Putamen (tissue), 1 donor: ENCODE measurements around the gene CLDN14.
"Not testable (repeated sequence)": the region's sequence is repeated elsewhere in the genome, so short reads cannot be mapped to it uniquely, and the experiment has no call there.

ENCODE experiments used
- DNase-seq: peaks from one replicate; pipeline ENCODE4 v3.0.0-alpha.2; 2016; ENCODE audit warnings: low spot score

CLDN14 gene

DNA sequence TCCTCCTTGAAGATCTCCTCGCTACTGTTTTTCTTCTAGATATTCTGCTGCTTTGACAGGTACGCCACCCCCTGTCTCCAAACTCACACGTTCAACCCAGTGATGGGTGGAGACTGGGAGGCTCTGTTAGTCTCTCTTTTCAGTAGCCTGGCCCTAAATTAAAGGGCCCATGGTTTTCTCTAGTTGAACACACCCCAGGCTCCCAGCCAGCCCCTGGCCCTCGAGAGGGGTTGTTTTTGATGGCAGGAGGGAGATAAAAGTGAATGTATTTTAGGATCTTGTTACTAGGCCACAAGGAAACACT lies 21.6 kb upstream of the CLDN14 start:
- DNase-seq, result no peak

DNA sequence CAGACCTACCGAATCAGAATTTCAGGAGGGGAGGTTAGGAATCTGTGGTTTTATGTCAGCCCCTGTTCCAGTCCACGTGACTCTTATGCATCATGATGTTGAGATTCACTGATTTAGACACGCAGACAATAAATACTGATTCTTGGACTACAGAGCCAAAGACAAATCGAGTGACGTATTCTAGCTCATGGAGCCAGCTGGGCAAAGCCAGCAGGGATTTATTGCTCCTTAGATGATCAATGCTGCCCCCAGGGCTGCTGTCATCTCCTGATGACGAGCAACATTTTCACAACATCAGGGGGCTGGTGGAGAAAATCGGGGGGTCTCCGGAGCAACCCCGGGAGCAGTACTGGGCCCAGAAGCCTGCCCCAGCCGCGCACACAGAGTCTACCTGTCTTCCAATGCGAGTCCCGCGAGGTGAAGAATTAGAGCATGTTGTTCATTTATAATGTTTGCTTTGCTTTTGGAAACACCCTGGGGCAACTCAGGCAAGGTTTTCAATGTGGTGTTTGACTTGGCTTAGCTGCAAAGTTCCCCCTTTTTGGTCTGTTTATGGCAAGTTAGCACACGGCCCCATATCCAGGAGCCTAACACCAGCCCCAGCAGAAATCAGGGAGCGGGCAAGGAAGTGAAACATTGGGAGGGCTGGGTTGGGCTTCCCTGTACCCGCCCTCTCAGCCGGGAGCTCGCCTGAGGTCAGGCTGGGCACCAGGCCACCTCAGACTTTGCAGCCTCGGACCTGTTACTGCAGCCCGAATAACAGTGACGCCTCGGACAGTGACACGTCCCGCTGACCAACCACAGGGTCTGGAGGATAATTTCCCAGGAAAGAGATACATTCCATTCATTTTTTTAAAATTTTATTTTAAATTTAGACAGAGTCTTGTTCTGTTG lies 19.9 kb upstream of the CLDN14 start:
- DNase-seq, result no peak

DNA sequence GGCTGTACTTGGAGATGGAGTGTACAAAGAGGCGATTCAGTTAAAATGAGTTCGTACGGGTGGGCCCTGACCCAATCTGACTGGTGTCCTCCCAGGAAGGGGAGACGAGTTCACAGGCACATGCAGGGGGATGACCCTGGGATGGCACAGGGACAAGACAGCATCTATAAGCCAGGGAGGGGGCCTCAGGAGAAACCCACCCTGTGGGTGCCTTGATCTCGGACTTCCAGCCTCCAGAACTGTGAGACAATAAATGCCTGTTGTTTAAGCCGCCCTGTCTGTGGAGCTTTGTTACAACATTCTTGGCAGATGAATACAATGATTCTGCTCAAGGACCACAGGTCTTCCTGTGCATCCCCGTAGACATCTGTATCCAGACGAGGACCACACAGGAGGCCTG lies 14.6 kb upstream of the CLDN14 start:
- DNase-seq, result no peak

DNA sequence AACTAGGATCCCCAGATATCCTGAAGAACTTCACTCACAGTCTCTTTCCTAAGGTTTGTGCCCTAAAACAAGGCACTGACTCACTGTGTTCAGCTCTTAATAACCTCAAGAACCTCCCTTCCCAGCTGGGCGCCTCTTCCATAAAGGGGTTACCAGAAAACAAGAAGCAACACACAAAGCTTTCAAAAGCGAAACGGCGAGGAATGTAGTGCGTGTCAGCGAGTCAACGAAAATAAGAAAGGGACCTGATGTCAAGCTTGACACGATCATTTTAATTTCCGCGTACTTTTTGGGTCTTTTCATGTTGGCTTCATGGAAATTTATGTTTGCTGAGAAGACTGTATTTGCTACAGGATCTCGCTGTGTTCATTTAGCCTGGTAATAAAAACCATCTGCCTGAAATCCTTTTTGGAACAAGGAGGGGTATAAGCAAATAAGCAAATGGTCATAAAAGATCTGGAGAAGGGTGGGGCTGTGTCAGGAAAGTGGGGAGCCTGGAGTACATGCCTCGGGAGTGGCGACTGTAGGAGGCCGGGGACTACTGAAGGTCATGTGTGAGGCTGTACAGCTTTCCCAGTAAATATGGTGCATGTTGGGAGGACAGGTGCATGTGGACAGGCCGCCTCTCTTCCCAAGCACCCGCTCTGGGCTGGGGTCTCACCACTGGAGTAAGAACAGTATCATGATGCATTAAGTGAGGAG lies 11.4 kb upstream of the CLDN14 start:
- DNase-seq, result no peak

DNA sequence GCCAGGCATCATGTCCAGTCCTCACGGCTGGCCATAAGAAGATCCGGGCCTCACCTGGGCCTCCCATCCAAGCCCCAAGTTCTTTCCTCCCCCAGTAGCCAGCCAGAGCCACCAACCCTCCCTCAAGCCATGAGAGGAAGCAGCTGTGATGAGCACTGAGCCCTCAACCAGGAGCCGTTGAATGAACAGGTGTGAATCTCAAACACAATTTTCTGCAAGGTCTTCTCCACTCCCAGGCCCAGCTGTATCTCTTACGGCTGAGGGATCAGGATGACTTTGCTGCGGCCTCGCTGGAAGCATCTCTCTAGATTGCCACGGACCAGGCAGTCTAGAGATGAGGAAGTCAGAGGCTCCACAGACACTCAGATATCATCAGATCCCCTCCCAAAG lies 9.8 kb upstream of the CLDN14 start:
- DNase-seq, result no peak

DNA sequence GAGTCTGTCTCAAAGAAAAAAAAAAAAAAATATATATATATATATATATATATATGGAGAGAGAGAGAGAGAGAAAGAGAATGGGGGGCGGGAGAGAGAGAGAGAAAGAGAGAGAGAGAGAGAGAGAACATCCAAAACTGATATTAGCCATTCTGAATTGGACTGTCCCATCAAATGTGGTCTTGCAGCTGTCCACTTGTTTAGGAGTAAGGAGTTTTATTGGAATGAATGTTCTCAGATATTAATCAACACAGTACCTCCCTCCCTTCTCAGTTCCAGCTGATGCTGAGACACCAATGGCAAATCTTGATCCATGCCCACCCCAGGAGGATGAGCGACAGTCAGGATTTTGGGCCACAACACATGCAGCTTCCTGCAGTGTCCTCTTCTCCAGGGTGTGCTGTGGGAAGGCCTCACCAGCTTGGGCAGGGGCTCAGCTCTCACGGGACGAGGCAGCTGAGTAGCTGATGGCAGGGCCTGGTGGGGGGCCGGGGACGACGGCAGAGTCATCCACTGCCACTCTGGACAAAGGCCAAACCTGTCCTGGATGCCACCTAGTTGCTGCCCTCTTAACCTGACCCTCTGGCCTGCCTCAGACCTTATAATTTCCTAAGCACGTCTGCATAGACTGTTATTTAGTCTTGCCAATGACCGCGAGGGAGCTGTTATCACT lies 9.3 kb upstream of the CLDN14 start:
- DNase-seq, result no peak

DNA sequence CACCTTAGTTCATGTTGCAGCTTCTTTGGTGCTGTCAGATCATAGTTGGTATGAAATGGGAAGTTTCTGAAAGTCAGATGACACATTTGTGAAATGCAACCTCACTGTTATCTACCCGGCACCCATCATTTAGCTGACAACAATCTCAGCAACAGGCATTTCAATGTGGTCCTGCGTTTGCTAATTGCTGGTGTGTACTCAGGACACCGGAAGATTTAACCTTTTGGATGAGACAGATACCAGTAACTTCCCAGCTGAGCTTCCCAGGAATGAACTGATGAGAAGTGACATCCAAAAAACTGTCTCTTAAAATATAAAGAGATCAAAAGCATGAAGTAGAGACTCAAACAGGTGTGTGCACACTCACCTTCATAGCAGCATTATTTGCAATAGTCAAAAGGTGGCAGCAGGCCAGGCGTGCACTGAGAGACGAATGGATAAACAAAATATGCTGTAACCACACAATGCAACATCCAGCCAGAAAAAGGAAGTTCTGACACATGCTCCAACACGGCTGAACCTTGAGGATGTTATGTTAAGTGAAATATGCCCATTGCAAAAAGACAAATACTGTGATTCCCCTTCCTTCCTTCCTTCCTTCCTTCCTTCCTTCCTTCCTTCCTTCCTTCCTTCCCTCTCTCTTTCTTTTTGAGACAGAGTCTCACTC lies 7.9 kb upstream of the CLDN14 start:
- no peak for DNase-seq

DNA sequence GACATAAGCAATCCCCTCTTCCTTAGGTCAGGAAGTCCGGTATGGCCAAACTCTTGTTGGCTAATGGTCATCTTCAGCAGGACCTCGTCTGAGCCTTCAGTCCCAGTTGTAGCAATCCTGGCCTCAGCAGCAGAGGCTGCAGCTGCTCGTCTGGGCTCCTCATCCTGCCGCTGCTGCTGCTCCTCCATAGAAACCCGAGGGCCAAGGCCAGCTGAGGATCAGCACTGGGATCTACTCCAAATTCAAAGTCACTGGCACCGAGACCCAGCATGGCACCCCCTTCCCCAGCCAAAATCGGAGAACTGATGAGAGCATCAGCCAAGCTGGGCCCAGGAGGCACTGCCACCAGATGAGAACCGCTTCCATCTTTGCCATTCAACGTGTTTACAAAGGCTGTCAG lies 6.3 kb upstream of the CLDN14 start:
- DNase-seq, result no peak

DNA sequence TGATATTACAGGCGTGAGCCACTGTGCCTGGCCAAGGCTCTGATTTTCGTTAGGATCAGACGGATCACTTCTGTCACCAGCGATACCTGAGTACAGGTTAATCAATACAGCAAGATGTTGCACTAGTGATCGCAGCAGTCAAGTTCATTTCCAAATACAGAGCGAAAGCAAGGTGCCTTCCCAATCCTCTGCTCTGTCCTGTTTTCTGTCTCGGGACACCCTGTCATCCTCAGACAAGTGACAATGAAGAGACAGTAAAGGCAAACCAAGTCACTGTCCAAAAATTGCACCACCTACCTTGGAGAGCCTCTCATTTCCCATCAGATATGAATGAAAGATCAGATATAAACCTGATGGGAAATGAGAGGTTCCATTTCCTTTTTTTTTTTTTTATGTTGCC lies 5.6 kb upstream of the CLDN14 start:
- DNase-seq, result no peak

DNA sequence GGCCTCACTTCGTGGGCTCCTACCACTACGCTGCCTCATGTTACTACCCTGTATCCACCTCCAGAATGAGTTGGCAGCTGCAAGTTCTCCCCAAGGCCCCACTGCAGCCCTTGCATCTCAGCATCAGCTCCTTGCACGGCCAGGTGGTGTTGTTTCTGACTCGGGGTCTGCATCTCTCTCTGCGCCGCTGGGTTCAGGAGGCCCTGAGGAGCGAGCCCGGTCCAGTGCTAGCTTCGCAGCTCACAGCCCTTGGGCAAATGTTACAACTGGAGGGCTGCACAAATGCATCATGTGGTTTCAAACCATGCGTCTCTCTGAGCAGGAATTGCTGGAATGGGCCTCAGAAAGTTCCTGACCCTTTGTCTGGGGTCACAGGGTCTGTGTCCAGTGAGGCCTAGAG lies 3.2 kb upstream of the CLDN14 start:
- no peak for DNase-seq

DNA sequence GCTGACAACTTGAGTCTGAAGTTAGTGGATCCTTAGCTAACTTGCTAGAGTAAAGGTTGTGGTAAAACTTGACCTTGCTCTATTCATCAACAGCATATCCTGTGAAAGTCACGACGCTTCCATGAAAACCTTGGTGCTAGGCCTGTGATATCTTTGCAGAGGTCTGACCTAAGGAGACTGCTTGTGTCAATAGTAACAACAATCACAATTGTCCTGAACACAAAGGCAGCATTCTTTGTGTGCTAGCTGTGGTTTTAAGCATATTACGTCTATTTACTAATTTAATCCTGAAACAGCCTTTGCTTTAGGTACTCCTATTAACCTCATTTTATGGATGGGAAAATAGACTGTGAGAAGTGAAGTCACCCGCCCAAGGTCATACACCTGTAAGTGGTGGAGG lies 2.8 kb upstream of the CLDN14 start:
- no peak for DNase-seq

DNA sequence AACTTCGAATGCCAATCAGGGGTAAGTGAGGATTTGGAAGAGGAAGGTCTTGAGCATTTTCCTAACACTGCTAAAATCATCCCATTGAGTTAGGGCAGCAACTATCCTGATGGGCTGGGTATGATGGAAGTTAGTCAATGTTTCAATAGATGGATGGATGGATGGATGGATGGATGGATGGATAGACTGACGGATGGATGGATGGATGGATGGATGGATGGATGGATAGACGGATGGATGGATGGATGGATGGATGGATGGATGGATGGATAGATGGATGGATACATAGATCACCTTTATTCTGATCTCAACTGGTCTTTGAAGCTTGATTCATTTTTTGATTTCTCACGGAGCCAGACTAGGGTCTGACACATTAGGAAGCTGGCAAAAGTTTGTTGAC lies 2.3 kb upstream of the CLDN14 start:
- DNase-seq, result no peak

DNA sequence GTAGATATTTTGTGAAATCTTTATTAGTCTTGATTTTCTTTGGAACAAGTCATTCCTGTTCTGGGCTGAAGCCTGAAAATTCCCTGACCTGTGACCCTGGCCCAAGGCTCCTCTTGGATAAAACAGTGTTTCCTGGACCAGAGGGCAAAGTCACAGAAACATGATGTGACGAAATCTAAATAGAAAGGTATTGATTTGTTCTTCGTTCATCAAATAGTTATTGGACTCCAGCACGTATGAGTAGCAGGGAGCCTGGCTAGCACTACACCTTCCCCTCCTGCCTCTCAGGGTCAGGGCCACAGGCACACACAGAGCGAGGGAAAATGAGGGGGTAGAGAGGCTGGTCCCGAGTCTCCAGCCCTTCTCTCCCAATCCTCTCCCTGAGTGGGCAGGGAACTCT lies 1.7 kb upstream of the CLDN14 start:
- DNase-seq, result no peak

DNA sequence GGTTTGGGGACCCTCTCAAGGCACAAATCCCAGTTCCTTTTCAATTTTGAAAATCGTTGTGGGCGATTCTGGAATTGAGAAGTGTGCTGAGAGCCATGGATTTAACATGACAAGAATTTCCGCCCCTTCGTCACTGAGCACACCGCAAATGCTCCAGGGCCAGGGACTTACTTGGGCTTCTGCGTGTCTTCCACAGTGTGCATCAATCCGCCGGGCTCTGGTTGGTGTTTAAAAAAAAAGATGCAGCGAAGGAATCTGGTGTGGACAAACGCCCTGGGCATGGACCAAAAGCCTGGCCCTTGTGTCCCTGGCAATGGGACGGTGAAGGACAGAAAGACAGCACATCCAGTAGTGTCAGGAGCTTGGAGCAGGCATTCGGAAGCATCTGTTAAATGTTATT lies 696 bp upstream of the CLDN14 start:
- no peak for DNase-seq

DNA sequence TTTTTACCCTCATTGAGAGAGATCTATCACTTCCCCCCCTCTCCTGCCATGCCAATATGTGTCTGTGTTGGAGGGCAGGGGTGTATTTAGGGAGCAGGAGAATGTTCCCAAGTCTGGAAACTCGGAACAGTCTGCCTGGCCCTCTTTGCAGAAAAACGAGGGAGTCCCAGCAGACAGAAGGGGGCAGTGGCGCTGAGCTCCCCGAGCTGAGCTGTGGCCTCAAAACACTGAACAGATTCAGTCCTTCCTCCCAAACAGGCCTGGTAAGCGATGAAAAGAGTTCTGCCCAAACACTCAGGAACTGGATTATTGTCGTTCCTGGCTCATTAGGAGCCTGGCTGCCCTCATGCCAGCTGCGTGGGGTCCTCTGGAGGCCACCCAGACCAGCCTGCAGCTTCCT lies 981 bp downstream of the CLDN14 start:
- no peak for DNase-seq

DNA sequence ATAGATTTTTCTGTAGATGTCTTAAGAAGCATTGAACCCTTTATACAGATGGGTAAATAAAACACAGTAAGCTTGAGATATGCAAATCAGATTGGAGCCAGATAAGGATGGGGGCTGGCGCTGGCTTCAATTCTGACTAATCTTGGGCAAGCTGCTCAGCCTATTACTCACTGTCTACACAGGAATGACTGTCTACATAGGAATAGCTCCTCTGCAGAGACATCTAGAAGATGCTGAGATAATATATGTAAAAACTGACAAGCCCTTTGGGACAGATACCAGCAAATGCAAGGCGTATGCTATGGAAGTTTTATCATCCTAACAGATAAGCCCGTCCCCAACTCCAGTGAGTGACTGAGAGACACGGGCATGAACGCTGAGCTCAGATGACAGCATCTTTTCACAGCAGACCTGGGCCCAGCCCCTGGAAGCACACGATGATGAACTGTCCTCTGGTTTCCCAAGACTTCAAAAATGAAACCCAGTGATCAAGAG lies 1.7 kb downstream of the CLDN14 start:
- no peak for DNase-seq

DNA sequence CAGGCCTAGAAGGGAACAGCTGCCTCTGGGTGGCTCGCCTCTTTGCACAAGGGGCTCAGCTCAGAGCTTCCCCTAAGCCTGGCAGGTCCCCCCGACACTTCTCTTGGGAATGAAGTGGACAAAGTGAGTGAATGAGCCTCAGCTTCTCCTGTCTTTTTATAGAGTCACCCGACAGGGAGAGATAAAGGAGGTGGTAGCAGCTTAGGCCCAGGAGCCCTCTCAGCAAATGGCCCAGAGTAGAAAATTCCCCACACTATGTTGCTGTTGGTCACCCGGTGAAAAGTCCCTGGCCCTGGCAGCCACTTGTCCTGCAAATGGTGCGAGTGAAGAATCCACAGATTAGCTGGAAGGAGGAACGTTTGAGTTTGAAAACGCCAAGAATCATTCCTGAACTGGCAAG lies 2.4 kb downstream of the CLDN14 start:
- DNase-seq, result no peak

DNA sequence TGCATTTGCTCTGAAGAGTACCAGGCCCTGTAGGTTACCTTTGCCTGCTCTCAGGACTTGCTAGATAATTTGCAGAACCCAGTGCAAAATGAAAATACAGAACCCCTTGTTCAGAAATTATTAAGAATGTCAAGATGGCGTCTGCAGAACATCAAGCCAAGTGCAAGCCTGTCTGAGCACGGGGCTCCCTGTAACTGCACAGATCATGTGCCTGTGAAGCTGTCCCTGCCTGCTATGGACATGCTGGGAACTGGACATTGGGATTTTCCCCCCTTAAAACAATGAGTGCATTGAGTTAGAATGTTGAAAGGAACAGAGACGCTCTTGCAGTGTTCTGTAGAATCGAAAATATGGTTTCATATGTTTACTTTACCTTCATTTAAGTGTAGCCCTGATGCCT lies 2.9 kb downstream of the CLDN14 start:
- no peak for DNase-seq

DNA sequence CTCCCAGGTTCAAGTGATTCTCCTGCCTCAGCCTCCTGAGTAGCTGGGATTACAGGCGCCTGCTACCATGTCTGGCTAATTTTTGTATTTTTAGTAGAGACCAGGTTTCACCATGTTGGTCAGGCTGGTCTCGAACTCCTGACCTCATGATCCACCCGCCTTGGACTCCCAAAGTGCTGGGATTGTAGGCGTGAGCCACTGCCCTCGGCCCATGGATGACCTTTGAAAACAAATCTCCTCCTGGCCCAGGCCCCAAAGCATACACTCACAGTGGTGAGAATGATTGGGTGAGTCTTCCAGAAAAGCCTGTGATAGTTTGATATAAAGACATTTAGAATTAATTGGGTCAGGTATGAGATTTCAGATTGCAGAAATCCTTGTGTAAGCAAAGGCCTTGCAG lies 3.4 kb downstream of the CLDN14 start:
- DNase-seq, result not testable (repeated sequence)

DNA sequence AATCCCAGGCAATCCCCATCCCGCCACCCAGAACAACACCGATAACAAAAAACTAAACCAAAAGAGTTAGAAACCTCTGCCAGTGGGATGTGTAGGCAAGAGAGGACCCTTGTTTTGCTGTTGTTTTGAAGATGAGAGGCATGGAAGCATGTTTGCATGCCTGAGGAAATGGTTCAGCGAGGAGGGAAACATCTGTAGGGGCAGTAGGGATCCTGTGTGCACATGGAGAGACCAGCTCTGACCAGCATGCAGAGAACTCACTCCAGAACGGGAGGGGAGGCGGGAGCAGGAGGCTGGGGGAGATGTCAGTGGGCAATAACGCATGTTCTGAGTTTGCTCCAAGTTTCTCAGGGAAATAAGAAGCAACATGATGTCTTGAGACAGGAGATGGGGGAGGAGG lies 5.3 kb downstream of the CLDN14 start:
- DNase-seq, result no peak

DNA sequence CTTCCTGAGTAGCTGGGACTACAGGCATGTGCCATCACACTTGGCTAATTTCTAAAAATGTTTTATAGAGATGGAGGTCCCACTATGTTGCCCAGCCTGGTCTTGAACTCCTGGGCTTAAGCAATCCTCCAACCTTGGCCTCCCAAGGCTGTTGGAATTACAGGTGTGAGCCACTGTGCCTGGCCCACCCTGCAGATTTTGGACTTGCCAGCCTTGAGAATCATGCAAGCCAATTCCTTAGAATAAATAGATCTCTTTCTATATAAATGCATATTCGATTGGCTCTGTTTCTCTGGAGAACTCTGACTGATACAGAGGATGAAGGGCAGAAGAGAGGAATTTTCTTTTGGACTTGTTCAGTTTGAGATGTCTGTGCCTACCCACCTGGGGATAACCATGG lies 6.7 kb downstream of the CLDN14 start:
- DNase-seq, result no peak

DNA sequence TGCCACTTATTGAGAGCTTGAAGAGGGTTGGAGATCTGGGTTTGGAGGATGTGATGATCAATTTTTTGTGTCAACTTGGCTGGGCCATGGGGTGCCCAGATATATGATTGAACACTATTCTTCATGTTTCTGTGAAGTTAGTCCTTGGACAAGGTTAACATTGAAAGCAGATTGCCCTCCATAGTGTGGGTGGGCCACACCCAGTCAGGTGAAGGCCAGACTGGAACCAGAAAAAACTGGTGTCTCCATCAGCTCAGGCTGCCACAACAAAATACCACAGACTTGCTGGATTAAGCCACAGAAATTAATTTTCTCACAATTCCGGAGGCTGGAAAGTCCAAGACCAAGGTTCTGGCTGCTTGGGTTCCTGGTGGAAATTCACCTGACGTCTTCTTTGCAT lies 7.5 kb downstream of the CLDN14 start:
- no peak for DNase-seq

DNA sequence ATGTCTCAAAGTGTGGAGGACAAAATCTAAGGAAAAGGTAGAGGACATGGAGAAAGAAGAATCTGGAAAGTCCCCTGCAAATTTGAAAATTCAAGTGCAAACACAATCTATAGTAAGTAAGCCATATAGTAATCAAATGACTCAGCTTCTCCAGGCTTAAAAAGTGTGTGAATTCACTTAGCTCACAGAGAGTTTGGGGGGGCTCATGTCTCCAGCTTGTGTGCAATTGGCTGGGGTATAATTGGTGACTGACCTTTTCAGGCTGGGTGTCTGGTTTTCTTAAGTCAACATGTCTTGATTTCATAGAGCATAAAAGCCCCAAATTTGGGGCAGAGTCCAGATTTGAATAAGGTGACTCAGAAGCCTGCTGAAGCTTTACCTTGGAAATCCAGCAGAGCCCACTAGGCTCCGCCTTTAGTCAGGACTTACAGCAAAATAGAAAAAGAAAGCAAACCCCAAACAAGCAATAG lies 8.6 kb downstream of the CLDN14 start:
- no peak for DNase-seq
